GM12891 (cell line): Measurements from ENCODE around the gene TREML4. TPM values are rescaled to one million over a fixed set of nuclear protein-coding genes. Genes with fewer than 3 reads are reported as not detected.
"Not testable (repeated sequence)": the region's sequence is repeated elsewhere in the genome, so short reads cannot be mapped to it uniquely, and the experiment has no call there.

Source experiments
- DNase-seq: peaks from one replicate; pipeline ENCODE4 v3.0.0; 2011; ENCODE audit warnings: low spot score; ENCODE audit not compliant: insufficient read length
- FAIRE-seq: peaks from 2 replicates; lab custom pipeline; 2011; peaks lifted over from hg19 to GRCh38; lab: Jason Lieb, UNC
- PAX5 ChIP-seq: IDR thresholded peaks from 2 replicates; pipeline ENCODE4 v1.6.1; 2011; ENCODE audit warnings: low read length, moderate library complexity, mild to moderate bottlenecking; ENCODE audit not compliant: insufficient read depth, severe bottlenecking
- POLR2A ChIP-seq: IDR thresholded peaks from 2 replicates; pipeline ENCODE4 v1.6.1; 2011; ENCODE audit warnings: low read depth, low read length, control low read depth
- POLR2AphosphoS5 ChIP-seq: IDR thresholded peaks from 2 replicates; pipeline ENCODE4 v1.6.1; 2011; ENCODE audit warnings: low read depth, low read length, control low read depth
- POU2F2 ChIP-seq: IDR thresholded peaks from 2 replicates; pipeline ENCODE4 v1.6.1; 2011; ENCODE audit warnings: low read depth, mild to moderate bottlenecking, control low read depth, low read length, moderate library complexity
- SPI1 ChIP-seq: IDR thresholded peaks from 2 replicates; pipeline ENCODE4 v1.6.1; 2011; ENCODE audit warnings: low read depth, low read length, control low read depth
- TAF1 ChIP-seq: IDR thresholded peaks from 2 replicates; pipeline ENCODE4 v1.6.1; 2011; ENCODE audit warnings: low read depth, low read length, control low read depth
- polyA plus RNA-seq: library from polyadenylated mRNA; unstranded; fragments of >200 nt; gene quantifications from one replicate; pipeline ENCODE4 v1.2.1, GENCODE V29; 2012; ENCODE audit warnings: low read depth, missing spikeins, inconsistent platforms; ENCODE audit not compliant: missing spikeins

The TREML4 gene
- 0.06 TPM for polyA plus RNA-seq

DNA sequence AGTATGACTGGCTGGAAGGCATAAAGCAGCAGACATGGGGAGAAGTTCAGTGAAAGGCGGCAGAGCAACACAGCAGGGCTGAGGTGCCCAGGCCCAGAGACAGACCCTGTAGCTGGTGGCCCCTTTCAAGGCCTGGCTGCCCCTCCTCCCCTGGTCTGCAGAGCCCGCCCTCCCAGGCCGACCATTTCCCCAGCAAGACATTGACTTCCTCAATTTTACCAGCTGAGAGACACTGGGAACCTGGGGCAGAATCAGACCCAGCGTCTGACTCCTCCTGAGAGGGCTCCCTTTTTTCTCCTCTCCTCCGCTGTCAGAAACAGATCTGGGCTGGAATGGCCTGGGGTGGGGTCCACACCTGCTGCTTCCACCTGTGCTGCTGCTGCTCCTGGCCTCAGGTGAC, at the start of gene TREML4:
TSS of gene TREML4 (plus strand) at position 254 of the 400 bp plus-strand sequence. CDS start at position 333, 79 bp downstream.
- TF ChIP-seq PAX5 (no peak), SPI1 (no peak), POLR2A (no peak)
- FAIRE-seq (no peak), DNase-seq (no peak)

DNA sequence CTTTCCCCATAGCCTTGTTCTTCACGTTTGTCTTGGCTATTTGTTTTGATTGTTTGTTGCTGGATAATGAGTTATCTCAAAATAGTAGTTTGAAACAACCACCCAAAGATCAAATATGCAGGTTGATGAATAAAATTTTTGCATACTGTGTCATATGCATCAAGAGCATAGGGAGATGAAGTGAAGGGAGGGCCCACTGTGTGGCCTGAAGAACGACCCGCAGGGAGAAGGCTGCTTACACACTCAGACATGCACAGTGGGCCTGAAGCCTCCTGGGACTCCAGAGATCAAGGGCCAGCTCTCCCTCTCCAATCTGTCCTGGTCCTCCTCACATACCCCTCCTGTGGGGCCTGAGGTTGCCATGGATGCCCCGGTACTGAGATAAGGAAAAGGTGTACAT, 49.0 kb upstream of the TREML4 start:
- TF ChIP-seq POU2F2 (no peak), POLR2AphosphoS5 (no peak), PAX5 (no peak), POLR2A (no peak), SPI1 (no peak), TAF1 (no peak)
- FAIRE-seq = no peak
- no peak for DNase-seq

DNA sequence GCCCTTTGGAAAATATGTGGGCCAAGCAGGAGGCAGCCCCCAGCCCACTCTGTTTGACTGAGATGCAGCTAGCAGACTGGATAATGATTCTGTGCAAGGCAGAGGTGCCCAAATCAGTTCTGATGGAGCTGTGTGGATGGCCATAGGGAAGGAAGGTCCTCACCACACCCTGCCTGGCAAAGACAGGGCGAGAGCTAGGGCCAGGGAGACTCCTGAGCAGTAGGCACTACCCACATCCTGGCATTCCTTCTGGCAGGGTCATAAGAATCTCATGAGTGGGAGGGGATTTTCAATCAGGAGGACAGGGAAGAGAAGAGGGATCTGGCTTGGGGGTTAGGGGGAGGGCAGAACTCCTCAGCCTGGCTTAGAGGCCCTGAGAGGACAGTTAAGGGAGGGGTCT, 46.6 kb upstream of the TREML4 start:
- no peak for FAIRE-seq

DNA sequence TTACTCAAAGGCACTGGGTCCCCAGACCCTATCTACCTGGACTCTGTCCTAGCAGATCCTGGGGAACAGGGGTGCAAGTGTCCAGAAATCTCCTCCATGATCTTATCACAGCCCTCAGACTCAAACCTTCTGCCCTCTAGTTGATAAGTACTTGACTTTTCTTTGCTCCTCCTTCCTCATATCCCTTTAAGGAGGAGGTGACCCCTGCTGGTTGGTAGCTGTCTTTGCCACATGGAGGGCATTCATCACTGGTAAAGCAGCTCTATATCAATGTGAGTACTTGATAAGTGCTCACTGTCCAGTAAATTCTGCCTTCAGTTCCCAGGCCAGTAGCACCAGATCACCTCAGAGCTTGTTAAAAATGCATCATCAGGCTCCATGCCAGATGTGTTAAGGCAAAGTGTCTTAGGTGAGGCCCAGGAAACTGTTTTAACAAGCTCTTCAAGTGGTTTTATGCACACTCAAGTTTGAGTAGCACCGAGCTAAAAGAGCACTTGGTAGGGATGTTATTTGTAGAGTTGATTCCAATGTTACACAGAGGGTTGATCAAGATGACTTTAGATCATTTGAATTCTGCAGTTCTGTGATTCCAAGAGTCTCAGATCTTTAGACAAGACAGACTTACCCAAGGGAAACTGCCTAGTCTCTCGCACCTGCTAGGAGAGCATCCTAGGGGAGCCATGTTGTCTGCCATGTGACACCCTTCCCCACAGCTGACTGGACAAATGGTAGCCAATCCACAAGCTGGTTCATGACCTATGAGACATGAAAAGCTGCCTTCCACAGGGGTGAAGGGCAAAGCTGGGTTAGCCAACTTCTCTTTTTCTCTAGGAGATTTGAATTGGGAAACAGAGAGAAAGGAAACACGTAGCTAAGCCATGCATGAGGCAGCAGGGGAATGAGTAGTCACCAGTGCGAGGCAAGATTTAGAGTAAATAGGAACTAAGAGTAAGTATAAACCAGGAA, 45.8 kb upstream of the TREML4 start:
- DNase-seq = no peak
- peak; percentile 79 for FAIRE-seq
- TF ChIP-seq POLR2A = no peak
- no peak for TF ChIP-seq TAF1
- no peak for TF ChIP-seq PAX5
- TF ChIP-seq SPI1 = no peak
- no peak for TF ChIP-seq POLR2AphosphoS5
- no peak for TF ChIP-seq POU2F2

More for the DNA sequence above, 46.6 kb upstream of the TREML4 start:
- no peak for DNase-seq
- no peak for TF ChIP-seq SPI1
- TF ChIP-seq POLR2AphosphoS5 = no peak
- TF ChIP-seq POU2F2 = no peak
- no peak for TF ChIP-seq PAX5
- TF ChIP-seq TAF1 = no peak
- no peak for TF ChIP-seq POLR2A

- TF ChIP-seq TAF1 = no peak
- TF ChIP-seq POLR2A = no peak
- no peak for TF ChIP-seq PAX5
- TF ChIP-seq POLR2AphosphoS5 = no peak
- no peak for TF ChIP-seq SPI1
- no peak for TF ChIP-seq POU2F2
Measured at GRCh38 chr6:41184761-41185160, 43.4 kb upstream of the TREML4 start.

GRCh38 chr6:41186031-41186562, 42.1 kb upstream of the TREML4 start:
- DNase-seq (no peak), FAIRE-seq (no peak)
- TF ChIP-seq SPI1 (peak; percentile 80), POLR2A (no peak)

More at GRCh38 chr6:41184761-41185160, 43.4 kb upstream of the TREML4 start:
- no peak for DNase-seq
- FAIRE-seq = no peak

- FAIRE-seq = no peak
- DNase-seq = no peak
- TF ChIP-seq POLR2A (no peak), PAX5 (no peak), TAF1 (no peak), SPI1 (no peak), POU2F2 (no peak), POLR2AphosphoS5 (no peak)
Measured at GRCh38 chr6:41187924-41188886, 39.9 kb upstream of the TREML4 start.

DNA sequence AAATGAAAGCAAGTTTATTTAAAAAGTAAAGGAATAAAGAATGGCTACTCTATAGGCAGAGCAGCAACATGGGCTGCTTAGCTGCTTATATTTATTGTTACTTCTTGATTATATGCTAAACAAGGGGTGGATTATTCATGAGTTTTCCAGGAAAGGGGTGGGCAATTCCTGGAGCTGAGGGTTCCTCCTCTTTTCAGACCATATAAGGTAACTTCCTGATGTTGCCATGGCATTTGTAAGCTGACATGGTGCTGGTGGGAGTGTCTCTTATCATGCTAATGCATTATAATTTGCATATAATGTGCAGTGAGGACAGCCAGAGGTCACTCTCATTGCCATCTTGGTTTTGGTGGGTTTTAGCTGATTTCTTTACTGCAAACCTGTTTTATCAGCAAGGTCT, 39.1 kb upstream of the TREML4 start:
- not testable (repeated sequence) for FAIRE-seq, DNase-seq

- FAIRE-seq (no peak), DNase-seq (no peak)
- TF ChIP-seq SPI1 = no peak
- no peak for TF ChIP-seq TAF1
- no peak for TF ChIP-seq POLR2A
- TF ChIP-seq PAX5 = no peak
- TF ChIP-seq POLR2AphosphoS5 = no peak
- no peak for TF ChIP-seq POU2F2
Measured at GRCh38 chr6:41189967-41190366, 38.2 kb upstream of the TREML4 start.
